Cardiac fibroblast (primary cell): ENCODE measurements around the gene MYOD1.
A peak's percentile ranks its signal among the peaks of the same experiment; 100 is the strongest.

ENCODE experiments used
- DNase-seq, 2 donors: peaks; one replicate each; pipeline versions ENCODE4 v3.0.0 to v3.0.0-alpha.2; 2010; ENCODE audit warnings: low read depth in 2 of 2
- H3K4me3 ChIP-seq, 2 donors: replicated peaks in 1 of 2; 1 replicate in 1 of 2; 2 replicates in 1 of 2; pipeline ENCODE4 v1.5.1; 2011; ENCODE audit warnings: low read depth in 2 of 2, low read length in 2 of 2, mild to moderate bottlenecking in 2 of 2, moderate library complexity in 1 of 2
- TF ChIP-seq, protein P1 (sequence below): IDR thresholded peaks from one replicate; pipeline ENCODE4 v1.5.1; 2011; ENCODE audit warnings: low read depth, mild to moderate bottlenecking, low read length, inconsistent platforms

Gene MYOD1

DNA sequence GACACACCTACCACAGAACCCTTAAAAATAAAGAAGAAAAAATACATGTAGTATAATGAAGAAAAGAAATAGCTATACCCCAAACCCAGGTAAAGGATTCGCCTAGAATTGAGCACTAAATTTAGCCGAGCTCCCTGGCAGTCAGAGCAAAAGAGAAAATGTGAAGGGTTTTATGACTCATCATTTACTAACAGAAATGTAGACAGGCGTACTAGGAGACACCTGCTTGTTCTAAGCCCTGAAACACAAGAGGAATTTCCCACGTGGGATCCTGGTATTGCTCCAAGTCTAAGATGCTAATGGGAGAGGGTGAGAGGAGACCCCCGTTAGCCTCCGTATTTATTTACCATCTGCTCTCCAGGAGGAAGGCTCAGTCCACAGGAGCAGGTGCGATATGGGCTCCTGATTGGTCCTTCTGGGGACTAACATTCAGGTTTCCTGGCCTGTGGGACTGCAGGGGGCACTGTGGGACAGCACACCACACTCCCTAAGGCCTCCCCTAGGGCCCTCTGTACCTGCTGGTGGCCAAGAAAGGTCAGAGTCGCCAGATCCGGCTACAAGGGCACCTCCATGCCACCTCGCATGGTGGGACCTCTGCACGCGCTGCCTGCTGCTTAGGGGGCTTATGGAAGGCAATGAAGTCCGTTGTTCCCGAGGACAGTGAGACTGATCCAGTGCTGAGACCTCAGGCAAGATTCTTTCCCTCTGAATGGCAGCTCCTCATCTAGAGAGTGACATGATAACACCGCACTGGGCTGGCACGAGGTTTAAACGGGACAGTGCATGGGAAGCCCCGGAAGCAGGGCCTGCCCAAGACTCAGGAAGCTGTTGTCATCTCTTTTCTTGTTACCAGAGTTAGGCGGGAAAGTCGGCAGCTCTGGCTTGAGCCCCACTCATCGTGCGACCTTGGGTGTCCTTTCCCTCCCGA is 41.0 kb downstream of the MYOD1 start:
- DNase-seq = peak; percentile 44 to 53
- TF ChIP-seq, protein P1, sequence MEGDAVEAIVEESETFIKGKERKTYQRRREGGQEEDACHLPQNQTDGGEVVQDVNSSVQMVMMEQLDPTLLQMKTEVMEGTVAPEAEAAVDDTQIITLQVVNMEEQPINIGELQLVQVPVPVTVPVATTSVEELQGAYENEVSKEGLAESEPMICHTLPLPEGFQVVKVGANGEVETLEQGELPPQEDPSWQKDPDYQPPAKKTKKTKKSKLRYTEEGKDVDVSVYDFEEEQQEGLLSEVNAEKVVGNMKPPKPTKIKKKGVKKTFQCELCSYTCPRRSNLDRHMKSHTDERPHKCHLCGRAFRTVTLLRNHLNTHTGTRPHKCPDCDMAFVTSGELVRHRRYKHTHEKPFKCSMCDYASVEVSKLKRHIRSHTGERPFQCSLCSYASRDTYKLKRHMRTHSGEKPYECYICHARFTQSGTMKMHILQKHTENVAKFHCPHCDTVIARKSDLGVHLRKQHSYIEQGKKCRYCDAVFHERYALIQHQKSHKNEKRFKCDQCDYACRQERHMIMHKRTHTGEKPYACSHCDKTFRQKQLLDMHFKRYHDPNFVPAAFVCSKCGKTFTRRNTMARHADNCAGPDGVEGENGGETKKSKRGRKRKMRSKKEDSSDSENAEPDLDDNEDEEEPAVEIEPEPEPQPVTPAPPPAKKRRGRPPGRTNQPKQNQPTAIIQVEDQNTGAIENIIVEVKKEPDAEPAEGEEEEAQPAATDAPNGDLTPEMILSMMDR = peak; percentile 72
- no peak overlapping the region for H3K4me3 ChIP-seq

DNA sequence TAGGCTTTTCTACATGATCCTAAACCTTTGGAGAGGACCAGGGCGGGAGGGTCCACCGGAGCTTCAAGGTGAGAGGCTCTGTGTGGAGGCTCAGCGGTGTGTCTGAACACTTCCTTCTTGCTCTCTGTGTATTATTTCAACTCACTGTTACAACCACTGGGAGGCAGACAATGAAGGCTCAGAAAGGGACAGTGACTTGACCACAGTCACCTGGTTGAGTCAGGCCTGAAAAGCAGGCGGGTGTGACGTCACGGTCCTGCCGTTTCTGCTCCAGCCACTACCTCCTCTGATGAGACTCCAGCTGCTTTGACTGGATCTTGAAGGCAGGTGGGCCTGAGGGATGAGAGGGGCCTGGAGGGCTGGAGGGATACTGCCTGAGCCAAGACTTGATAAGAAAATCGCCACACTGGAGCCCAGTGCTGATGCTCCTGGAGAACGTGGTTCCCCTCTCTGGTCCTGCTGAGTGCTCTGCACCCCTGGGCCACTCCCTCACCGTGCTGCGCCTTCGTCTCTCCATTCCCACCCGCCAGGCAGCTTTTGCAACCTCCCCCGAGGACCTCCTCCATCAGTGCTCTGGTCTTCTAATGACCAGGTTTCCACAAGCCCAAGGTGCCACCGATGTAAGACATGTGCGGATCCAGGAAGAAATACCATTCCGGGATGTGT is 43.1 kb downstream of the MYOD1 start:
- H3K4me3 ChIP-seq = no peak overlapping the region
- TF ChIP-seq, protein P1 = no peak
- no peak for DNase-seq

DNA sequence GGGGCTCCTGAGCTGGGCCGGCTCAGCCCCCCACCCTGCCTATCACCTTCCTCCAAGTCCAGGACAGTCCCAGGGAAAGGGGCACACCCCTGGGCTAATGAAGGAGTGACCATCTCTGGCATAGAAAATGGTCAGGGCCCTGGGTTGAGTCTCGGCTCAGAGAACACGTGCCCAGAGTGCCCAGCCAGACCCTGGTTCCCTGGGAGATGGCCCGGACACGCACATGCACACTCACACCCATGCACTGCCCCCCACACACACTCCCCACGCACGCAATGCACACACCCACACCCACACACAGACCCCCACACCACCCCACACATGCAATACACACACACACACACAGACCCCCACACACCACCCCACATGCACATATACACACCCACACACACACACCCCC is 43.9 kb downstream of the MYOD1 start:
- no peak overlapping the region for H3K4me3 ChIP-seq
- no peak for DNase-seq
- TF ChIP-seq, protein P1 = no peak

DNA sequence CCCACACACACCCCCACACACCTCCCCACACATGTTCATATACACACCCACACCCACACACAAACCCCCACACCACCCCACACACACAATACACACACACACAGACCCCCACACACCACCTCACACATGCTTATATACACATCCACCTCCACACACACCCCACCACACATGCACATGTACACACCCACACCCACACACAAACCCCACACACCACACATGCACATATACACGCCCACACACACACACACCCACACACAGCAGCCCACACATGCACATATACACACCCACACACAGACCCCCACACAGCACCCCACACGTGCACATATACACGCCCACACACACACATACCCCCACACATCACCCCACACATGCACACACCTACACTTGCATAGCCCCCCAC is 44.3 kb downstream of the MYOD1 start:
- DNase-seq = no peak
- TF ChIP-seq, protein P1 = no peak
- H3K4me3 ChIP-seq = no peak overlapping the region

DNA sequence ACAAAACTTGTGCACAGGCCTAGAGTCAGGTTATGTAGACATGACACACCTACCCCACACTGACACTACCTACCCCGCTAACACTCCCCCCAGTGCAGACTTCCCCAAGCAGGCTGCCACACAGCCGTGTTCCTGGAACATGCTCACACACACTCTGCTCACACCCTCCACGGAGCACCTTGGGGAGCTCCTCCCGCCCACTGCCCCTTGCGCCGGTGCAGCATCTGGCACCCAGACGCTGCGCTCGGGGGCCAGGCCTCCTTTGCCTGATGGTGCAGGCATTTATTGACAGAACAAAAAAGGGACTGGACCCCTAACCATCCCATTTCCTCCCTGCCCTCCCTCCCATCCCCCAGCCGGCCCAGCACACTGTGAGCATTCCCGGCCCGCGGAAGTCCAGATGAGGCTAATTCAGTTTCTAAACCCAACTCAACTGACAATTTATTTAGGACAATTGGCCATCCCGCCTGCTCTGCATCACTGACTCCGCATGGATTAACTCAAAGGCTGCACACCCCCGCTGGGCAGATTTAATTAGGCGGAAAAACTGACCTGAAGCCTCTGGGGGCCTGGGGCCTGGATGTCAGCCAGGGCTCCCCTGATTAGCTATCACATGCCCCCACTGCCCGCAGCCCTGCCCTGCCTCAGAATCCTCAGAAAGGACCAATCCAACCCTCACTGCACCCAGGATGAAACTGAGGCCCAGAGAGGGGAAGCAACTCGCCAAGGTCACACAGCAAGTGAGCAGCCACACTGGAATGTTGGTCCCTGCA is 45.3 kb downstream of the MYOD1 start:
- DNase-seq = no peak
- H3K4me3 ChIP-seq = no peak overlapping the region
- TF ChIP-seq, protein P1 = no peak

DNA sequence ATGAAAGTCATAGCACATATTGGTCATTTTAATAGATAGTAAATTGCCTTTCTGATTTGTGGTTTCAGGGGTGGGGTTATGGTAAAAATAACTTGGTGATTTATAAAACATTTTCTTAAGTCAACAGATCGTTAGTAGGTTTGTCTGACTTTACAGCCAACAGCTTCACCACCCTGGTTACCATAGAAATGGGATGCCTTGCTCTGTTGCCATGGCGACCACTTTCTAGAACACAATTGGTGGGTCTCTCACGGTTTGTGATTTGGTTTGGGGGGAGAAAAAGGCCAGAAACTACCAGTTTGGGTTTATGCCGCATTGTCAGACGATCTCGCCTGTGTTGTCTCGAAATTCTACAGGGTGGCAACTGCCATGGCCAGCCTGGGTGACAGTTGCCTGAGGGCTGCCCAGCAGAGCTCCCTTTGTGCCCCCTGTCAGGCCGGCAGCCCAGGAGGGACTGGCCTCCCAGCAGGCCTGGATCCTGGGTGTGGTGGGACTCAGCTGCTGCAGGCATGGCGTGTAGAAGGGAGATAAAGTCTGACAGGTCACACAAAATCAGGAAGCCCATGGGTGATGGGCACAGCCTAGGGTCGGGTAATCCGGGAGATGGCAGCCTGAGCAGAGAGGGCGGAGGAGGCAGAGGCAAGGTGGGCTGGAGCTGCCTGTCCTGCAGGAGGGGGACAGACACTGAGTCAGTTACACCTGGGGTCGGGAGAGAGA is 46.1 kb downstream of the MYOD1 start:
- no peak for DNase-seq
- TF ChIP-seq, protein P1 = no peak
- H3K4me3 ChIP-seq = no peak overlapping the region
